HG03457 (cell line): Measurements from ENCODE around the gene NR1H4.
"Not testable (repeated sequence)": the region's sequence is repeated elsewhere in the genome, so short reads cannot be mapped to it uniquely, and the experiment has no call there.

Source experiments
- ATAC-seq: cut with Tn5 transposase; IDR thresholded peaks from one replicate; pipeline ENCODE4 v1.9.1; 2021; ENCODE audit warnings: moderate number of reproducible peaks; ENCODE audit not compliant: unreplicated experiment

NR1H4 gene

DNA sequence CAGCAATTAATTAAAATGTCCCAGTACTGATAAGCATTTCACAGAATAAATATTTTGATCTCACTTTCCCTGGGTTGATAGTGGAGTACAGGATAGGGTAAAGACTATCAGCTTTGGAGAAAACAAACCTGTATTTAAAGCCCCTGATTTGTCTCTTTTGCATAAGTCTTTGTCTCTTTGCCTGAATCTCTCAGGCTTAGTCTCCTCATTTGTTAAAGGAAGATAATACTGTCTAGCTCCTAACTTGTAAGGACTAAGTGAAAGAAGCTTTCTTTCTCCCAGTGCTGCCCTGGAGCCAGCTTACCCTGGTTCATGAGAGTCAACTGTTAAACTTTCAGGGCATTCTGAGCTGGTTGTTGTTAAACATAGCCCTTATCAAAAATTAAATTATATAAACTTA is 5.5 kb upstream of the NR1H4 start:
- ATAC-seq: no peak

- no peak for ATAC-seq
Measured at GRCh38 chr12:100472325-100472724, 1.3 kb upstream of the NR1H4 start.

GRCh38 chr12:100473050-100473715 is 483 bp upstream of the NR1H4 start:
- ATAC-seq: no peak

DNA sequence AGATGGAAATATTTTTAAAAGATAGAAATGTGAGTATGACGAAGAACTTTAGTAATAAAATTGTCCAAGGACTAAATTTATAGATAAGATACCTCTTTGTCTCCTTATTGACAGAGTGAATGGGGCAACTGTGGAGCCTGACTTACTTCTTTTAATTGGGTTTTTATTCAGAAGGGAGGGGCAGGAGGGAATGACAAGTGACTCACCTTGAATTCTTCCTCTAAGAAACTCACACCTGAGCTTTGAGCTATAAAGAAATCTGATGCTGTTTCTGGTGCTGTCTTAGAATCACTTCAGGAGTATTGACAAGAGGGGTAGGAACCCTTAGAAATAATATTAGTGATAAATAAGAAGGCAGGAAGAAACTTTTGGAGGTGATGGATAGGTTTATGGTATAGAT is 951 bp downstream of the NR1H4 start:
- no peak for ATAC-seq

- ATAC-seq: no peak
Measured at GRCh38 chr12:100476013-100476751, 2.5 kb downstream of the NR1H4 start.

- no peak for ATAC-seq
Measured at GRCh38 chr12:100481021-100481420, 7.4 kb downstream of the NR1H4 start.

DNA sequence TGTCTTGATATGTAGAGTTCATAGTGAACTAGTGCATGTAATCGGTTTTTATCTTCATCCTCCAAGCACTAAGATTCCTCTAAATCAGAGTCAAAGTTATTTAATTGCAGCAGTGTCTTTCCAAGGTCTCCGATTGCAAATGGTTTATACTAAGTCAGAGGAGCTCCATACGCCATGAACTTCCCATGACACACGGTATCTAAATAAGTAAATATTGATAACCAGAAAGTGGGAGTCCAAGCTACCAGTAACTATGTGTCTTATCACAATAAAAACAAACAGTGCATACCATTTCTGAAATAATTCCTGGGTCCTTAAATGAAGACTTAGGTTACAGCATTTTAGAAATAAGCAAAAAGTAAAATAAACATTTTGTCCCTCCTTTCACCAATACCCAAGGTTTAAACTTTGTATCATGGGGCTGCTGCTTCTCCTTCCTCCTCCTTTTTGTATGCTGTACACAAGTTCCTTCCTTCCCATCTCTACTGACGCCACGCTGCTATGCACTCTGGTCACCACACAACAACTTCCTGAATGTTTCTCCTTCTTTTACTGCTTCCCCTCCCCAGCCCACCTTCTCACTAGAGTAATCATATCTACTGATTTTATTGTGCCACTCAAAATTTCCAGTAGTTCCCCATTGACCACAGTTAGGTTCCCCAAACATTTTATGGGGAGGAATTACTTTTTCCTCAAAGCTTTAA is 10.7 kb downstream of the NR1H4 start:
- no peak for ATAC-seq

- no peak for ATAC-seq
Measured at GRCh38 chr12:100484891-100485471, 11.3 kb downstream of the NR1H4 start.

GRCh38 chr12:100485983-100486382 is 12.3 kb downstream of the NR1H4 start:
- no peak for ATAC-seq

GRCh38 chr12:100489251-100489820 is 15.7 kb downstream of the NR1H4 start:
- no peak for ATAC-seq

- no peak for ATAC-seq
Measured at GRCh38 chr12:100490056-100490455, 16.4 kb downstream of the NR1H4 start.

- no peak for ATAC-seq
Measured at GRCh38 chr12:100491104-100491503, 17.4 kb downstream of the NR1H4 start.

DNA sequence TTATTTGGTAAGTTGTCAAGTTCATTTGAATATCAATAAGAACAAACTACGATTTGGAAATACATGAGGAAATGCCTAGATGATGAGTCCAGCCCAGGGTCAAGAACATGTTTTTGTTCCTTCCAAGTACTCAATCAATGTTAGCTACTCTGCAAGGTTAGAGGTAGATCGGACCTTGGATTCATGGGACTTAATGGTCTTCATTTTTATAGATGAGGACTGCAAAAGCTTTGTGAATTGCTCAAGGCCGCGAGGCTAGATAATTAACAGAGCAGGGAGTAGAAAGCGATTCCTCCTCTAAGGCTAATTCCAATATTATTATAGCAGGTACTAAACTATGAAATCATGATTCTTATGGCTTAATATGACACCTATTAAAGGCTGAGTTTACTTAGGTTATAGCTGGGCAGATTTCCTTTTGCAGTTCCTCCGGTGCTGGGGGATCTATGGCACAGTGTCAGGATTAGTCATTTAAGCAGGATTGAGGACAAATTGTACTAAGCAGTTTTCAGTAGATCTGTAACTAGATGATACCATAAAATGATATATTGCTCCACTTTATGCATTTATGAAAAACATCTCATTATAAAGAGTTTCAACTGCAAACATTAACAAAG is 19.8 kb downstream of the NR1H4 start:
- ATAC-seq: no peak

DNA sequence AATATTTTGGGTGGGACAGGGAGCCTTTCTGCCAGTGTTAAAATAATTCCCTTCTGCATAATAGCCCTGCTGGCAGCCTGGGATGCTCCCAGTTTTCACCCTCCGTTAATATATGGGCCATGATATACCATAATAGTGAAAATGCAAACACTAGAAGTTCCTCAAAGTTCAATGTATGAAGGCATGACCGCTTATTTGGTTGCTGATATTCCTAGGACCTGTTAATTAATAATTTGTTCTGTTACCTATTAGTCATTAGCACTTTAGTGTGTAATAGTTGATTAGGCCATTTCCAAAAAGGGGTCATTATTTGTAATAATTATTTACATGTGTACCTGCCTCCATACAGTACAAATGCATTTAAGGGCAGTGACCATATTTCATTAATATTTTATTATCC is 20.4 kb downstream of the NR1H4 start:
- ATAC-seq: no peak

GRCh38 chr12:100494538-100494937 is 20.9 kb downstream of the NR1H4 start:
- ATAC-seq: no peak

GRCh38 chr12:100497105-100497795 is 23.6 kb downstream of the NR1H4 start:
- ATAC-seq: no peak

GRCh38 chr12:100498141-100498540 is 24.5 kb downstream of the NR1H4 start:
- ATAC-seq: no peak

DNA sequence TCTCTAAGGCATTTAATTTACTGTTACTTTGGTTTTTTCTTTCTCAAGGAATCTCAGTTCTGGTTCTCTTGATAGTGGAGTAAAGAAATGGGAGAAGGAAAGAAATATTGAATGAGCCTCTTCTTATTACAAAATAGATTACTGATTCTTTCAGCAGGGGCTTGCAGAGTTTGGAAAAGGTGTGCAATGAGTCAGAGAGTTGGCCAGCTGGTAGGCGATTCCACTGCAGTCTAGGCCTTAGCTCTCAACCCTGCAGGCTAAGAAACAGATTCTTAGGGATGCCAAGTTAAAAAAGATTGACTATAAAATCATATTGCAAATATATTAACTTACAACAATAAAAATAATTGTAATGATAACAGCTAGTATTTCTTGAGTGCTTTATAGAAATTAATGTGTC is 25.8 kb downstream of the NR1H4 start:
- ATAC-seq: no peak

GRCh38 chr12:100502718-100503117 is 29.1 kb downstream of the NR1H4 start:
- not testable (repeated sequence) for ATAC-seq

DNA sequence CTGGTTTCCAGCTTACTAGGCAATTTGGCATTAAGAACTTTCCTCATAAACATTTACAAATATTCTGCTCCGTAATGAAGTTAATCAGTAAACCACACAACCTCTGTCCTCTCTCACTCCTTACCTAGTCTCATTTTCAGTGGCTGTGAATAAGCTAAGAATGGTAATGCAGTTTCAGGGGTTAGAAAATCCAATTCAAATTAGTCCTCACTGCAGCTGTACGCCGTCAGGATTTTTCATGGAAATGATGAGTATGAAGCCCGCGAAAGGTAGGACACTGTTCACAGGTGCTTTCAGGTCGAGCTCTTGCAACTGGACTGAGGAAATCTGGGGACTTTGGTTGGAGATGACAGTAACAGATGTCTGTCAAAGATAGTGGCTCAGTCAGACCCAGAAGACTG is 29.6 kb downstream of the NR1H4 start:
- no peak for ATAC-seq
